GM11168 (cell line): ENCODE results near the gene CCN6.

Source experiments
- in situ Hi-C: fragments of 300-500 bp; cut with MboI; formaldehyde crosslinking; loops from one replicate; pipeline ENCODE4 v1.12.0; 2022; ENCODE audit warnings: low sequenced_read_pairs; ENCODE audit not compliant: unreplicated experiment

CCN6 gene

DNA sequence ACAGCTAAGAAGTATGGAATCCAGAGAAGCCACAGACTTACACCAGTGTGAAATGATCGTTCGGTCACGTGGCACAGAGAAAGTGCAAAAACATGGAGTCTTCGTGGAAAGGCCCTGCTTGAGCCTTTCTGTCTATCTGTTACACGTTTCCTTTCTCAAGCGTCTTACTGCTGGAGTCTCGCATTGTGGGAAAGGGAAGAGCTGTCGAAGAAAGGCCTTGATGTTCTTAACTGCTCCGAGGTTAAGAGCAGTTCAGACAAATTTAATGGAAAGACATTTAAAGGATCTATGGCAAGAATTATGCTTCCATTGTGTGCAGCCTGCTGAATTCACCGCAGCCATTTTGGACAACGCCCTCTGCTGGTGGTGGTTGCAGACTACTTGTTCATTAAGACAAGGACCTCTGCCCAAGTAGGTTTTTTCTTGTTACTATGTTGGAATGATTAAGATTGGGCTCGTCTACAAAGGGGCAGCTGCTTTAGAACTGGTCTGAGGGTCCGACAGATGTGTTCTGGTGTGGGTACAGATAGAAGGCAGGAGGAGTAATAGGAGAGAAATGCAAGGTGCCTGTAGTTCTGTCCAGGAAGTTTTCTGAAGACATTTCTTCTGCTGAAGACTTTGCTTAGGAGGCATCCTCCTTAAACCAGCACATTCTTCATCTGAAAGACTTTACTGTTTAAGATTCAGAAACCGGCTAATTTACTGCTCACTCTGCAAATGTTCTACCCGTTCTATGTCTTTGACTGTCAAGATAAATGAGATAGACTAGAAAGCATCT lies 24.7 kb upstream of the CCN6 start:
- in situ Hi-C loops: loop anchor here (25.0 kb wide), 1 partner anchor 767 kb away; a partner anchor contains a TSS

DNA sequence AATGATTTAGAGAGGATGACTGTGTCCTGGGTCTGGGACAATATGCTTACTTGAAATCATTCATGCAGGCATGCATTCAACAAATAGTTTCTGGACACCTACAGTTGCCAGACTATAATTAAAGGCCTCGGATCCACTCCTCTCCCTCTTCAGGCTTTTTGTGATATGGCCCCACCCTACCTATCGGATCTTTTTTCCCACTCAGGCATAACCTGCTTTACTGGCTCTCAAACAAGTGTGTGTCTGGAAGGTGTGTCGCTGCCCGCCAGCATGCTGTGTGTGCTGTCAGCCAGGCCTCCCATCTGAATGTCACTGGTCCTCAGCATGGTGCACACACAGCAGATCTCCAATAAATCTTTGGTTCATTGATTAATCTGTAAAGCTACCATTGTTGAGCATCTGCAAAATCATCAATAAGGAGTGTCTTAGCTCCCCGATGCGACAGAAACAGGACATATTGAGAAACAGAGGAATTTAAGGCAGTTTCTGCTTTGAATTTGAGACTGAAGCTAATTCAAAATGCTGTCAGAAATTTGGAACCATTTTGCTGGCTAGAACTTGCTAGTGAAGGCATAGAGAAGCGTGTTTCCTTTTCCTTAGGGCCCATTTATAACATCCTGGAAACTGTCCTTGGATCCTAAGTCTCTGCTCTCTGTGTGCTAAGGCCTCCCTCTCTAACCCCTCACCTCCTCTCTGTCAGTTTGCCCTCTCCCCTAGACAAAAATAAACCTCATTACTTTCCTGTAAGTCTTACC lies 23.5 kb upstream of the CCN6 start:
- in situ Hi-C loops: loop anchor here (25.0 kb wide), 1 partner anchor 768 kb away; a partner anchor contains a TSS

DNA sequence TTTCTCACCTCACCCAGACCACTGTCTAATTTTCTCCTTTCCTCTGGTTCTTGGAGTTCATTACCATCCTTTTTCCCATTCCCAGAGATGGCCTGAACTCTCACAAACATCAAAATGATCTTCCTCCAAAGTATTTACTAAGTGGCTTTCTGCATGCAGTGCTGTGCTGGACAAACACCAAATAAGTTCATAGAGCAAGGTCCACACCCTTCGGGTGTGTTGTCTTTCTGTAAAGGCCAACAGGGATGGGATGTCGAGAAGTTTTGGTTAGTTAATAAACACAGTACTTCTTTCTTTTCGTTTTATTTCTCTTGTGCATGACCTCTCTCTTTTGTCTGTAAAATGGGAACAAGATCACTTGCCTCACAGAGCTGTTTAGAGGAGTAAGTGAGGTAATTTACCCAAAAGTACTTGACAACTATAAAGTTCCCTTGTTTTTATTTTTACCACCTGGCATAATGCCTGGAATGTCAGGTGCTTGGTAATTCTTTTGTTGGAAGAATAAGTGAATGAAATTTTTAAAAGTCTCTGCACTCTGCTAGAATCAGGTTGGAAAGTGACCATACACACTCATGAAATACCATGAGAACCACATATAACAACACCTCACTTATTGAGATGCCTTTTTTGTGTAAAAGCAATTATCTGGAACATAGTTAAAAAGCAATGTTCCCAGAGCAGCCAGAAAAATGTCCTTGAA lies 22.8 kb upstream of the CCN6 start:
- in situ Hi-C loops: loop anchor here (25.0 kb wide), 1 partner anchor 769 kb away; a partner anchor contains a TSS

DNA sequence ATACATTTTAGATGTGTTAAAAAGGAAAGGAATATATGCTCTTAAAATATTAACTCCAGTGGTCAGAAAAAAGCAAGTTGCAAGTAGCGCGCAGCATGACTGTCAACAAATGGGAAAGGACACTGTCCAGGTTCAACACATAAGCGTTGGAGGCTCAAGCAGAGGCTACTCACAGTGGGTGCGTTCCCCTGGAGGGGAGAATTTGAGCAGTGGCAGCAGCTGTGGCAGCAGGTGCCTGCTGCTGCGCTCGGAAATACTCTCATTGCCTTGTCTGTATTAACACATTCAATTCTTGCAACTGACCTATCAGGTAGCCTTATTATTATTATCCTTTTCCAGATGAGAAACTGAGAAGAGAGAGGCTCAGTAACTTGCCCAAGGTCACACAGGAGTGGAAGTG lies 21.9 kb upstream of the CCN6 start:
- in situ Hi-C loops: loop anchor here (25.0 kb wide), 1 partner anchor 770 kb away; a partner anchor contains a TSS

DNA sequence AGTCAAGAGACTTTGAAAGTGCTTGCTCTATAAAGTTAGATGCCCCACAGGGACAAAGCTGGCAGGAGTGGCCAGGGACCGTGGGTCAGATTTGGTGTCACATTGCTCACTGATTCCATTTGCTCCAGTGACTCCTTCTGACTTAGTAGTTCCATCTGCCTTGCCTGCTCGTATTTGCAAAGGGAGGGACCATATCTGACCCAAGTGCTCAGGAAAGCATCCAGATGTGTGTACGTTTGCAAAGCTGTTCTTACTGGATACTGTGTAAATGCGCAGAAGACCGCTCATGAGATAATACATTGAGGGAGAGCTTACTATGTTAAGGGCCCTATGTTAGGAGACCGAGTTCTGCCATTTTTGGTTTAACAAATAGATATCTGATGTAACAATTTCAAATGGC lies 21.2 kb upstream of the CCN6 start:
- in situ Hi-C loops: loop anchor here (25.0 kb wide), 1 partner anchor 770 kb away; a partner anchor contains a TSS

DNA sequence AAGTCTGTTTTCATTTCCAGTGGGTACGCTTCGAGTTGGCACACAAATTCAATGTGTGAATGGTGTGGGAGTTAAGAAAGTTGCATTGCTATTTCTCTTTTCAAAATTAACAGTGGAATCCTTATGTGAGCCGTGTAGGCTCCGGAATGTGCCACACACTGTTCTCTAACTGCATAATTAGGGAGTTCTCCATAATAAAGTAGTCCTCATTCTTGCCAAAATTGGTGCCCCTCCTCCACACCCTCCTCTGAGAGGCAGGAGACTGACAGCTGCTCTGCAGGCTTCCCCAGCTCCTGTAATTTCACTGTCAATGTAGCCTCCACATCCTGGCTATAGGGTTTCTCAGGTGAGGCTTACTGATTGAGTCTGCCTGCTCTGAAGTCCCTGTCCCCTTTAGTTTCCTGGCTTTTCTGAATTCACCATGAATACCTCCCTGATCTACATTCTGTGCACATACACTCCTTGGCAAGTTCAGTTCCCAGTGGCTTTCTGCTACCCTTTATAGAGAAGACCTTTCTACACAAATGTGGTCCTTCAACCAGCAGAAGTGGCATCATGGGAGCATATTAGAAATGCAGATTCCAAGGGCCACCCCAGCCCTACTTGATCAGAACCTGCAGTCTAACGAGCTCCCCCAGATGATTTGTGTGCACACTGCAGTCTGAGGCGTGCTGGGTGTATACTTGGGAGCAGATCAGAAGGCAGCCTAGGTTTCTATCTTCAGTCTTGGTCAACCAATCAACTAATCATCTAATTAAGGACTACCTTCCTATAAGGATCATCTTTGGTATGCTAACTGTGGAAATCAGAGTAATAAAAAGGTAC lies 19.9 kb upstream of the CCN6 start:
- in situ Hi-C loops: loop anchor here (25.0 kb wide), 1 partner anchor 772 kb away; a partner anchor contains a TSS

DNA sequence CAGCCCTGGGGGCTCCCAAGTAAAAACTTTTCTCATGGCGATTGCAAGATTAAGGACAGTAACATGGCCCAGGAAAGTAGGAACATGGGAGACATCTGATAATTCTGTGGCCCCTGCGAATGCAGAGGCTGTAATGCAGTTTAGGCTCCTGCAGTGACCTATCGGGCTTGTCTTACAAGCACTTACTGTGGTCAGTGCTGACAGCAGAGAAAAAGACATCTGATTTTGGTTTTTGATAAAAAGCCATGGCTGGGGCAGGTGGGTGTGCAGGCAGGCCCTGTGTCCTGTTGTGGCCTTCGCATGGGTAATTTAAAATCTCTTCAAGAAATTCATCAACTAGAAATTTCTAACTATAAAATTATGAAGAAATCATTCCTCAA lies 19.3 kb upstream of the CCN6 start:
- in situ Hi-C loops: loop anchor here (25.0 kb wide), 1 partner anchor 772 kb away; a partner anchor contains a TSS

DNA sequence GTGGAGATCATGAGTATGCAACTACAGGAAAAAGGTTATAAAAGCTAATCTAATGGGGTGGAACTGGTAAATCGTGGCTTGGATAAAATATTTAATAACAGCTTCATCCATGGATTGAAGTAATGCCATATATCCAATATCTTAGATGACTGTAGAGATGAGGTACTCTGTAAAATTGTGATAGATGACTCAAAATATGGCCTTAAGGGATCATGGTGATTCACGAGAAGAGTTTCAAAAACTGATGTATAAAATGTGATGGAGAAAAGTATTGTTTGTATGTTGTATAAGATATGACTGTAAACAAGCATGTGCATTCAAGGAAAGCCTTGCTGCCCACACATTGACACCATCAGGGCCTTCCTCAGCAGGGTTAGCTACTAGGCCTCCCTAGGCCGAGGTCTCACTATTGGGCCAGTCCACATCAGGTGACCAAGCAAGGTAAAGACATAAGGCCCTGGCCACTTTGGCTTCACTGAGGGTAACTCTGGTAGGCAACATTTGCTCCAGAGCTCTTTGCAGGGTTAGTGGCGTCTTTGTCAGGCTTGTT lies 17.7 kb upstream of the CCN6 start:
- in situ Hi-C loops: loop anchor here (25.0 kb wide), 1 partner anchor 774 kb away; a partner anchor contains a TSS

- in situ Hi-C loops: loop anchor here (25.0 kb wide), 1 partner anchor 775 kb away; a partner anchor contains a TSS
These were observed 16.1 kb upstream of the CCN6 start for GRCh38 chr6:112037783-112038216.

- in situ Hi-C loops: loop anchor here (25.0 kb wide), 1 partner anchor 776 kb away; a partner anchor contains a TSS
These were observed 15.6 kb upstream of the CCN6 start for GRCh38 chr6:112038268-112038667.

GRCh38 chr6:112038756-112039430 lies 15.0 kb upstream of the CCN6 start:
- in situ Hi-C loops: loop anchor here (25.0 kb wide), 1 partner anchor 777 kb away; a partner anchor contains a TSS

DNA sequence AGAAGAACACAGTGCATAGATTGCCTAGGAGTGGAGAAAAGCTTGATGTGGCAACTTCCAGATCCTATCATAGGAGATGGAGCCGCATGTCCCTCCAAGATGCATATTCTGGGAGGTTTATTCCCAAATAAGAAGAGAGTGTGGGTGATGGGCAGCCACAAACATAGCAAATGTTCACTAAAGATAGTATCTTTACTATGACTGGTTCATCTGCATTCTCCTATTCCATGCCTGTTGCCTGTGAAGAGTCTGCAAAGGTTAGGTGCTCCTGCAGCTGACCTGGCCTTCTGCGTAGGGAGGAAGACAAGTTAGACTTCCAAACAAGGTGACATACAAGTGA lies 14.5 kb upstream of the CCN6 start:
- in situ Hi-C loops: loop anchor here (25.0 kb wide), 1 partner anchor 777 kb away; a partner anchor contains a TSS

GRCh38 chr6:112040956-112041355 lies 12.9 kb upstream of the CCN6 start:
- in situ Hi-C loops: loop anchor here (25.0 kb wide), 1 partner anchor 779 kb away; a partner anchor contains a TSS

GRCh38 chr6:112041535-112041934 lies 12.4 kb upstream of the CCN6 start:
- in situ Hi-C loops: loop anchor here (25.0 kb wide), 1 partner anchor 779 kb away; a partner anchor contains a TSS

DNA sequence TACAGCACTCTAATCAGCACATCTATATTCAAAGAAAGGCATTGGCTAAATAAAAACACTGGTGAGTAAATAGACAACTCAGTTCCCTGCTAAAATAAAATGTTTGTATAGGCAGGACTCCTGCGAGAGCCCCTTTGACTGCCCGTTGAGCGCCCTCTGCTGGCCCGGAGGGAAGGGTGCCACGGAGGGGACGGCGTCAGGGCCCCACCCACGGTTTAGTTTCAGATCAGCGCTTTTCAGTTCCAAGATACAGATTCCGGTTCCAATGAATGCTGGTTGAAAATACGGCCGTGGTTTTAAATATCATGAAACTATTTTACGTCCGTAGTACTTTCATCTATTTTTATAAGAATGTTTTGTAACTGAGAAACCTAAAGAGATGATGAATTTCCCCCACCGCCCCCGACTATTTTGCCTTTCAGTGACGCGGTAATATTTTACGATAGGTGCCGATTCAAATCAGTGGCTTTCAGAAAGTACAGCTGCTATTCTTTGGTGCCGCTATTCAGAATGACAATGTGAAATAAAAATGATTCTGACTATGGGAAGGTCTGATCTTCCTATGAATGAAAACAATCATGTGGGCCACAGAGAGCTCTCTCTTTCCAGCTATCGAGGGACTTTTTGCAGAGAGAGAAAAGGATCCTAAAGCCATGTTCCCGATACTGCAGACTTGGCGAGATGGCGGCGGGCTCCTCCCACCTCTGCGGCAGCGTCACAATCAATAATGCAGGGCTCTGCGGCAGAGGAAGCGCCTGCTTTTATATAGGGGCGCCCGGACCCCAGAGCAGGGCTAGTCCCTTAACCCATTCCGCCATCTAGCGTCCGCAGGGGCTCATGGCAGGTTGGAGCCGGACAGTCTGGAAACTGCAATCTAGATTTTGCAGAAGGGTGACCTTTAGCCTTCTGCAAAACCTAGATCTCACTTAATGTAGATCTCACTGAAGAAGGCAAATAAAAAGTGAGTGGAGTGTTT lies 10.6 kb upstream of the CCN6 start:
- in situ Hi-C loops: loop anchor here (25.0 kb wide), 1 partner anchor 781 kb away; a partner anchor contains a TSS

GRCh38 chr6:112044196-112044595 lies 9.7 kb upstream of the CCN6 start:
- in situ Hi-C loops: loop anchor here (25.0 kb wide), 1 partner anchor 782 kb away; a partner anchor contains a TSS

- in situ Hi-C loops: loop anchor here (25.0 kb wide), 1 partner anchor 783 kb away; a partner anchor contains a TSS
These were observed 9.0 kb upstream of the CCN6 start for GRCh38 chr6:112044856-112045255.
